Measurements from ENCODE around the gene SLC12A6.

GRCh38 chr15:34304613-34305012 is 33.0 kb downstream of the SLC12A6 start:
- no peak for TF ChIP-seq EZH2phosphoT487 (IDR thresholded peaks at IDR 0.05; ENCODE audit: borderline replicate concordance, low read depth, low read length)
- TF ChIP-seq CTCF (conservative IDR thresholded peaks at IDR 0.05; ENCODE audit: low read length), result no peak
